ENCODE data around the gene CTTNBP2NL.
"Not testable (repeated sequence)": the region's sequence is repeated elsewhere in the genome, so short reads cannot be mapped to it uniquely, and the experiment has no call there.

Gene CTTNBP2NL

DNA sequence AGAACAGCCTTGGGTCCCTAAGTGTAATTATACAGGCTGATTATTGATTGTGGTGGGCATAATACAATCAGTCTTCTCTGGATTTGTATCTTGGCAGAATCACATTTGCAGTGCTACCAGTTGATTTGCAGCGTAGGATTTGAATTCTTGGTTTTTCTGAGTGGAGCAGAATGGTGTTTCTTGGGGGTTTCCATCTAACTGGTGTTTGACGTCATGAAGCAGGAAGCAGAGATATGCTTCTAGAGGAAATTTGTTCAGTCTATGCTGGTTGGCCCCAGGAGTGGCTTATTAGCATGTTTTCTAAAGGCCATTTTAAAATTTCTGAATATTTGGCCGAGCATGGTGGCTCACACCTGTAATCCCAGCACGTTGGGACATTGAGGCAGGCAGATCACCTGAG is 3.4 kb downstream of the CTTNBP2NL start:
- Histone ChIP-seq H3K4me3 (ENCODE audit: low read depth, low read length) (no peak overlapping the region), H3K27ac (no peak overlapping the region), H3K9ac (no peak overlapping the region), H2AFZ (no peak overlapping the region), H3K4me1 (no peaks in the 10 kb centered on the region), H3K27me3 (ENCODE audit: control insufficient read depth, insufficient read depth, low read length) (no peaks in the 10 kb centered on the region), H3K36me3 (ENCODE audit: control insufficient read depth, insufficient read depth, low read length) (no peaks in the 10 kb centered on the region), H3K9me3 (ENCODE audit: control insufficient read depth, low read length) (no peaks in the 10 kb centered on the region), H3K4me2 (ENCODE audit: low read length) (no peak overlapping the region), H3K79me2 (peaks cover 11% of the 10 kb centered on the region)
- TF ChIP-seq, protein P1, sequence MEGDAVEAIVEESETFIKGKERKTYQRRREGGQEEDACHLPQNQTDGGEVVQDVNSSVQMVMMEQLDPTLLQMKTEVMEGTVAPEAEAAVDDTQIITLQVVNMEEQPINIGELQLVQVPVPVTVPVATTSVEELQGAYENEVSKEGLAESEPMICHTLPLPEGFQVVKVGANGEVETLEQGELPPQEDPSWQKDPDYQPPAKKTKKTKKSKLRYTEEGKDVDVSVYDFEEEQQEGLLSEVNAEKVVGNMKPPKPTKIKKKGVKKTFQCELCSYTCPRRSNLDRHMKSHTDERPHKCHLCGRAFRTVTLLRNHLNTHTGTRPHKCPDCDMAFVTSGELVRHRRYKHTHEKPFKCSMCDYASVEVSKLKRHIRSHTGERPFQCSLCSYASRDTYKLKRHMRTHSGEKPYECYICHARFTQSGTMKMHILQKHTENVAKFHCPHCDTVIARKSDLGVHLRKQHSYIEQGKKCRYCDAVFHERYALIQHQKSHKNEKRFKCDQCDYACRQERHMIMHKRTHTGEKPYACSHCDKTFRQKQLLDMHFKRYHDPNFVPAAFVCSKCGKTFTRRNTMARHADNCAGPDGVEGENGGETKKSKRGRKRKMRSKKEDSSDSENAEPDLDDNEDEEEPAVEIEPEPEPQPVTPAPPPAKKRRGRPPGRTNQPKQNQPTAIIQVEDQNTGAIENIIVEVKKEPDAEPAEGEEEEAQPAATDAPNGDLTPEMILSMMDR (IDR thresholded peaks at IDR 0.05) = no peak

DNA sequence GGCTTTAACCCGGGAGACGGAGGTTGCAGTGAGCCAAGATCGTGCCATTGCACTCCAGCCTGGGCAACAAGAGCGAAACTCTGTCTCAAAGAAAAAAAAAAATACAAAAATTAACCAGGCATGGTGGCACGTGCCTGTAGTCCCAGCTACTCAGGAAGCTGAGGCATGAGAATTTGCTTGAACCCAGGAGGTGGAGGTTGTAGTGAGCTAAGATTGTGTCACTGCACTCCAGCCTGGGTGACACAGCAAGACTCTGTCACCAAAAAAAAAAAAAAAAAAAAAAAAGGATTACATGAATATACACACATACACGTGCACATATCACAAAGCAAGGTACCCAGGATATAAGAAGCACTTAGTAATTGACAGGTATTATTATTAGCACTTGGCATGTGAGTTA is 4.7 kb downstream of the CTTNBP2NL start:
- H2AFZ ChIP-seq; H3K27ac ChIP-seq; H3K4me2 ChIP-seq (ENCODE audit: low read length); H3K36me3 ChIP-seq (ENCODE audit: control insufficient read depth, insufficient read depth, low read length); H3K9ac ChIP-seq; H3K9me3 ChIP-seq (ENCODE audit: control insufficient read depth, low read length); H3K4me1 ChIP-seq; H3K27me3 ChIP-seq (ENCODE audit: control insufficient read depth, insufficient read depth, low read length); H3K4me3 ChIP-seq (ENCODE audit: low read depth, low read length): not testable (repeated sequence)
- peaks cover 11% of the 10 kb centered on the region for H3K79me2 ChIP-seq

DNA sequence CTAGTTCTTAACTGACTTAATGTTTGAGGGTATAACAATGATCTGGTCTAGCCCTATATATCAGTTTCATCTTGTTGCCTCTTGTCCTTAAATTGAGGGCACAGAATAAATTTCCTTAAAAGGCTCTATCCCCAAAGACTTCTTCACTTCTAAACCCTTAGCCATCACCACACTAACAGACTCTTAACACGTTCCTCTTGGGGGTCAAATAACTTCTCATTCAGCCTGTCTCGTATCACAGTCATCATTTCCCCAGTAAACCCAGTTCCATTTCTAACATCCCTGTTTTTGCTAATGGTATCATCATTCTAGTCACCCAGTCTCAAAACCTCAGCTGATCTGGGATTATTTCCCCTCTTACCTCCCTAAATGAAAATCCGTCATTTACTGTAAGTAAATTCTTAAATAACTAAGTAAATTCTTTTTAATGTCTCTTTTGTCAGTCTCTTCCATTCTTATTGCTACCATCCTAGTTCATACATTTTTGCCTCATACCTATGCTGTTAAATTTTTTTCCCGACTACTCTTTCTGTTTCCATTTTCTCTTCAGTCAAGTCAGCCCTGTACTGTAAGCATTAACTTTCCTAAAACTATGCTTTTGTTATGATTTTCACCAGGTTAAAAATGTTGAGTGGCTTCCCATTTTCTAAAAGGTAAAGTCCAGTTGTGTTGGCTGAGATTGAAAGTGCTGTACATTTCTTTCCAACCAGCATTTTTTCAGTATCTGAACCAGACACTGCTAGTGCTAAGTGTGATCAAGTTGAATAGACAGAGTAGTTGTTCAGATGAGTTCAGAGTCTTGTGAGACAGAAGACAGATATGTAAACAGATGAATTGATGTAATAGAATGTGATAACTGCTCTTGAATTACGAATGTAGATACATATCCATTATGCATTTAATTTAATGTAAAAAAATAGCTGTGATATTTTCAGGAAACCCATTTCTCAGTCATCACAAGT is 6.9 kb downstream of the CTTNBP2NL start:
- no peaks in the 10 kb centered on the region for H3K27me3 ChIP-seq (ENCODE audit: control insufficient read depth, insufficient read depth, low read length)
- H3K4me3 ChIP-seq (ENCODE audit: low read depth, low read length) = no peak overlapping the region
- H3K4me2 ChIP-seq (ENCODE audit: low read length) = no peak overlapping the region
- H3K27ac ChIP-seq = no peak overlapping the region
- H2AFZ ChIP-seq = no peak overlapping the region
- no peaks in the 10 kb centered on the region for H3K4me1 ChIP-seq
- no peaks in the 10 kb centered on the region for H3K36me3 ChIP-seq (ENCODE audit: control insufficient read depth, insufficient read depth, low read length)
- H3K79me2 ChIP-seq = peaks cover 4% of the 10 kb centered on the region
- no peaks in the 10 kb centered on the region for H3K9me3 ChIP-seq (ENCODE audit: control insufficient read depth, low read length)
- TF ChIP-seq, protein P1 (IDR thresholded peaks at IDR 0.05) = no peak
- H3K9ac ChIP-seq = no peak overlapping the region

DNA sequence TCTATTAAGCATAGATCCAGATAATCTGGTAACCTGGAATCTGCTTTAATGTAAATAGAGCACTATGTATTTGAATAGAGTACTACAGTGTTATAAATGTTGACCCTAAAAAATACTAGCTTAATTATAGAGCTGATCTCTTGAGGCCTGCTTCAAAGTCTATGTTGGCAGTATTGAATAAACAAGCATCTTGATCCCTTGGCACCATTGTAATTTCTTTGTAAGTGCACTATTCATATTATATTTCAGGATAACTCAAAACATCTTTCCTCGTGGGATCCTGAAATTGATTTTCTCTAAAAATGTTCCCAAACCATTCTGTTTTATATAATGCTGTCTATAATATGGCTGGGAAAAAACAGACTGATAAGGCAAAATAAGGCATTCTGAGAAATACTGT is 10.8 kb downstream of the CTTNBP2NL start:
- H3K27ac ChIP-seq = no peak overlapping the region
- no peak overlapping the region for H2AFZ ChIP-seq
- no peak overlapping the region for H3K4me3 ChIP-seq (ENCODE audit: low read depth, low read length)
- H3K9ac ChIP-seq = no peak overlapping the region
- TF ChIP-seq, protein P1 (IDR thresholded peaks at IDR 0.05) = no peak
- H3K4me2 ChIP-seq (ENCODE audit: low read length) = no peak overlapping the region
- no peaks in the 10 kb centered on the region for H3K4me1 ChIP-seq
- no peaks in the 10 kb centered on the region for H3K27me3 ChIP-seq (ENCODE audit: control insufficient read depth, insufficient read depth, low read length)
- no peaks in the 10 kb centered on the region for H3K36me3 ChIP-seq (ENCODE audit: control insufficient read depth, insufficient read depth, low read length)
- H3K9me3 ChIP-seq (ENCODE audit: control insufficient read depth, low read length) = no peaks in the 10 kb centered on the region
- no peaks in the 10 kb centered on the region for H3K79me2 ChIP-seq

DNA sequence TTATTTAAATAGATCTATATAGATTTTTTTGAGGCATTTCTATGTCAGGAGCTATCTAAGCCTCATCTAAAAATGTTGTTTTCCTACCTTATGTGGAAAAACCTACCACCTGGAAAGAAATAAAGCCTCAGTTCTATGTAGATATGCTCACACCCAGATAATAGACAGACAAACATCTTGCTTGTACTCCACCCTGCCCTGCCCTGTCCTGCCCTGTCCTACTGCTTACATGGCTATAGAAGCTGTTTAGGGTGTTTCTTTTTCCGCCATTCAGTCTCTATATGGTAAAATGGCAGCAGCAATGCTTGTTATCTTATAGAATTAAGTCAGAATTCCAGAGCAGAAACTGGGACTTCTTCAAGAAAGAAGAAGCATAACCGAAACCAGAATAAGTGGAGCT is 13.4 kb downstream of the CTTNBP2NL start:
- Histone ChIP-seq H3K9ac (no peak overlapping the region), H3K36me3 (ENCODE audit: control insufficient read depth, insufficient read depth, low read length) (no peaks in the 10 kb centered on the region), H3K79me2 (no peaks in the 10 kb centered on the region), H3K4me3 (ENCODE audit: low read depth, low read length) (no peak overlapping the region), H3K27ac (no peak overlapping the region), H3K4me2 (ENCODE audit: low read length) (no peak overlapping the region), H2AFZ (no peak overlapping the region), H3K27me3 (ENCODE audit: control insufficient read depth, insufficient read depth, low read length) (no peaks in the 10 kb centered on the region), H3K9me3 (ENCODE audit: control insufficient read depth, low read length) (no peaks in the 10 kb centered on the region), H3K4me1 (no peaks in the 10 kb centered on the region)
- TF ChIP-seq, protein P1 (IDR thresholded peaks at IDR 0.05) = no peak

Measured in parathyroid adenoma (tissue), 2 donors.